LNCAP (cell line): ENCODE results near the gene COL19A1.

Experiments
- CTCF ChIP-seq: fragments of 450-650 bp; IDR thresholded peaks from 2 replicates; pipeline ENCODE4 v1.5.1; 2017; ENCODE audit warnings: mild to moderate bottlenecking

Gene COL19A1

DNA sequence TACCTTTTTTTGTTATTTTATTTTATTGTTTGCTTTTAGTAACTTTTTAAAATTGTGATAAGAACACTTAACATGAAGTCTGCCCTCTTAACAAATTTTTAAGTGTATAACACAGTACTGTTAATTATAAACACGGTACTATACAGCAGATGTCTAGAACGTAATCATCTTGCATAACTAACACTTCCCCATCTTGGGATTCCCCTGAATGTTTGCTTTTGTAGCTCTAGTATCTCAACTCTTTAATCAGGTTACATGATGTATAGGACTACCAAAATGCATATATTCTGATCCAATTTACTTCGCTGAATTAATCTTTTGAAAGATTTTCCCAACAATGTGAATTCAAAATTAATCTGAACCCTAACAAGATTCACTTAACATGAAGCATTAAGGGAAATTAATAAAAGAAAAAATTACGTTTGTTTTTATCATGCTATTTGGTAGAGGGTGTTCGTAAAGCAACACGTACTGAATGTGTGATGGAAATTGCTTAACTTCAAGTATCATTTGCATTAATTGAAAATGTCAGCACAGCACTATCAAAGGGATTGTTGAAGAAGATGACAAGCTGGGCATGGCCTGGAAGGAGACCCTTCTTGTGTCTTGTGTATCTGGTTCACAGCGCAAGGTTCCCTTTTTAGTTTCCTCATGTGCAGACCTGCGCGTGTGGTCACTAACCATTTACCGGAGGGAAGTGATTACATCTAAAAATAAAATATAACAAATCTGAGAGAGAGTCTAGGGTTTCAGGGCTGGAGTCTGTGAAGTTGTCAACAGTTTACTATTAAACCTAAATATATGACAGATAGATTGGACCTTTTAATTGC, 15.2 kb downstream of the COL19A1 start:
- TF ChIP-seq CTCF, result no peak

GRCh38 chr6:69883551-69883950, 17.2 kb downstream of the COL19A1 start:
- no peak for TF ChIP-seq CTCF

GRCh38 chr6:69884231-69884630, 17.9 kb downstream of the COL19A1 start:
- no peak for TF ChIP-seq CTCF

GRCh38 chr6:69887026-69887425, 20.7 kb downstream of the COL19A1 start:
- TF ChIP-seq CTCF, result no peak

- no peak for TF ChIP-seq CTCF
Measured at GRCh38 chr6:69887714-69888345, 21.5 kb downstream of the COL19A1 start.

- no peak for TF ChIP-seq CTCF
Measured at GRCh38 chr6:69888482-69889233, 22.3 kb downstream of the COL19A1 start.

DNA sequence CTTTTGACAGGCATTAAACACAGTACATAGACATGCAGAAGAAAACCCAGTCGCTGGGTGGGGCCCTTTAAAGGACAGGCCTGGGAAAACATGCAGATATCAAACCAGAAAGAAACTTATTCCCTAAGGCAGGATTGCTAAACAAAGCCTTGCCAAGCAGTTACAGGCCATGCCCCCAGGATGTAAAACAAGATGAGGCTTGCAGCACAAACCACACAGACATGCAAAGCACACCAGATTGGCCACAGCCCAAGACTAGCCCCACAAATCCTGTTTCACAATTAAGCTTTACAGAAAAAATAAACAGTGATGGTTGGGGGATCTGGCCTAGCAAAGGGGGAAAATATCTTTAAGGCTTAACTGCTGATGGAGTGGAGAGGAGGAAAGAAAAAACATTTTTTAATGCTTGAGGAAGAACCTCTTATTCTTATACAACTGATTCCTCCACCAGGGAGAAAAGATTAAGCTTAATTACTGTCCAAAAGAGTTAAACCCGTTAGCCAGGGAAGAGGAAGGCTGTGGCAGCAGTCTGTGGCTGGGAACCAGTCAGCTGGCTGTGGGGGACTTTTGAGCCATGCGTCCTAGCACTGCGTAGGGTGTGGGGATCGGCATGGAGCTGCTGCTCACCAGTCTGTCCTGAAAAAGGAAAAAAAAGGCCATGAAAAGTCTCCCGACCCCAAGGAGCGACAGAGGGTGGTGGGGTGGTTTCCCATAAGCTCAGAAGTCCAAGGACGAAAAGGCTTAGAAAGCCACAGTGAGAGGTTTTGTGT, 28.4 kb downstream of the COL19A1 start:
- no peak for TF ChIP-seq CTCF
